MCF 10A (cell line): Measurements from ENCODE around the gene NTRK2. TPM values are rescaled to one million over a fixed set of nuclear protein-coding genes. Genes with fewer than 3 reads are reported as not detected.

Source experiments
- BruUV-seq: library from RNA; stranded (reverse); fragments of 400-500 nt; replicated peaks from 2 replicates; lab custom pipeline; 2021; lab: Mats Ljungman, UMichigan
- CTCF ChIA-PET: fragments of 300-600 bp; sonication (Branson Sonifier 250); formaldehyde crosslinking; extraction: SDS; loops from one replicate; lab custom pipeline; 2021; ENCODE audit warnings: antibody characterized with exemption, inconsistent platforms; lab: Yijun Ruan, JAX
- POLR2A ChIA-PET: fragments of 300-600, 350-650 bp; sonication (Branson Sonifier 250); formaldehyde crosslinking; extraction: SDS; loops from one replicate; lab custom pipeline; 2020; ENCODE audit warnings: antibody characterized with exemption, inconsistent platforms; lab: Yijun Ruan, JAX
- DNase-seq: peaks from one replicate; pipeline ENCODE4 v3.0.0-alpha.2; 2018; ENCODE audit not compliant: unreplicated experiment
- H3K27ac Mint-ChIP-seq: one replicate; pipeline ENCODE4 v1.8.0; 2022; ENCODE audit warnings: mild to moderate bottlenecking, low read depth, mixed read lengths; ENCODE audit not compliant: unreplicated experiment
- H3K27me3 Mint-ChIP-seq: one replicate; pipeline ENCODE4 v1.8.0; 2022; ENCODE audit warnings: mixed read lengths; ENCODE audit not compliant: insufficient read depth, unreplicated experiment
- H3K36me3 Mint-ChIP-seq: one replicate; pipeline ENCODE4 v1.8.0; 2022; ENCODE audit warnings: mild to moderate bottlenecking, moderate library complexity, mixed read lengths; ENCODE audit not compliant: insufficient read depth, unreplicated experiment
- H3K4me1 Mint-ChIP-seq: one replicate; pipeline ENCODE4 v1.8.0; 2022; ENCODE audit warnings: mixed read lengths; ENCODE audit not compliant: insufficient read depth, unreplicated experiment
- H3K4me3 Mint-ChIP-seq: one replicate; pipeline ENCODE4 v1.8.0; 2022; ENCODE audit warnings: mild to moderate bottlenecking, moderate library complexity, mixed read lengths; ENCODE audit not compliant: unreplicated experiment
- H3K9me3 Mint-ChIP-seq: one replicate; pipeline ENCODE4 v1.8.0; 2022; ENCODE audit warnings: mixed read lengths; ENCODE audit not compliant: unreplicated experiment
- intact Hi-C: fragments of 100-400 bp; cut with micrococcal nuclease; formaldehyde crosslinking; loops from 2 replicates; pipeline ENCODE4 v1.14.1; 2022
- total RNA-seq: library from RNA; stranded (reverse); gene quantifications from 2 replicates; pipeline ENCODE4 v1.2.3, GENCODE V29; 2022
- TF ChIP-seq, protein P1 (sequence below): fragments of 200-600 bp; IDR thresholded peaks from one replicate; pipeline ENCODE4 v1.8.0; 2022; ENCODE audit warnings: antibody characterized with exemption, mild to moderate bottlenecking; ENCODE audit not compliant: unreplicated experiment

The NTRK2 gene
- total RNA-seq, 1 experiment from 2014 or later, result not detected

DNA sequence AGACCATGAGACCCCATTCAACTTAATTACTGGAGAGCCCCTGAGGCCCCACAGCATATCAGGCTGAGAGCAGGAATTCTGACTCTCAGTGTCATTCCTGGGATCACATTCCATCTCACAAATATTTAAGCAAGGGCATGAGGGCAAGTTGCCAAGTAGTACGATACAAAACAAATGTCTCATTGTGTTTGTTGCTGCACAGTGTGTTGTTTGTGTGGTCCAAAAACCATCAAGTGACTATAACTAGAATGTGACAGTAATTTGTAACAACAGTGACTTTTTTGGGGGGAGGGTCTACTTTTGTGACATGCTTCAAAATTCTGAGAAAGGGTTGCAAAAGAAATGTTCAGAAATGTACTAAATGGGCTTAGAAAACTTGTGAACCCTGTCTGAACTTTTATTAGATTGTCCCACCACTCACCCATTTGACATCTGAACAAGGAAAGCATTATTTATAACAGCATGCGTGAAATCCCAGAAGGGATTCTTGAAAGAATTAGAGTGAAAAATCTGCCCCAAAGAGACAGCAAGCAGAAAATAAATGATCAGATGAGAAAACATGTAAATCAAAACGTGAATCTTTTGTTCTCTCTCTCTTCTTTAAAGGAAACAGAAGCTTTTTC, 347.0 kb downstream of the NTRK2 start:
- no peak overlapping the region for H3K4me3 Mint-ChIP-seq
- no TSS peak for BruUV-seq

DNA sequence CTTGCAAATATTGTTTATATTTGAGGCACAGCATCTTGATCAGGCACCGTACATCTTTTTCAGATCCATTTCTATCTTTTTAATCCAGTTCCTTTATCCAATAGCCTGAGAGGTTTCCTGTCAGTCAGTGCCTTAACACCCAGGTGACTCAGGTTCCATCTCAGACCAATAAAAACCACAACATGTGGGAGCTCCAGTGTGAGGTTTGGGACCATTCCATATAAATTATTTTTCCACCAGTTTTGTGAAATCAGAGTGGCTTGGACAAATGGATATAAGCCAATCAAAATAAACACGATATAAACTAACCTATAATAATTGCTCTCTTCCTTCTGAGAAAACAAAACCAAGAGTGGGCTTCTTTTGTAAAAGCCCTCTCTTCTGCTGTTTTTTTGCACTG, 351.3 kb downstream of the NTRK2 start:
- Mint-ChIP-seq H3K36me3 (no peaks in the 10 kb centered on the region), H3K27me3 (peaks cover 39% of the 10 kb centered on the region), H3K27ac (no peak overlapping the region), H3K4me1 (peaks cover 6% of the 10 kb centered on the region), H3K9me3 (no peaks in the 10 kb centered on the region), H3K4me3 (no peak overlapping the region)
- ChIA-PET CTCF (no interaction called here), POLR2A (no interaction called here)
- intact Hi-C loops, result no loop called here
- DNase-seq, result peak; percentile 43
- TF ChIP-seq, protein P1, sequence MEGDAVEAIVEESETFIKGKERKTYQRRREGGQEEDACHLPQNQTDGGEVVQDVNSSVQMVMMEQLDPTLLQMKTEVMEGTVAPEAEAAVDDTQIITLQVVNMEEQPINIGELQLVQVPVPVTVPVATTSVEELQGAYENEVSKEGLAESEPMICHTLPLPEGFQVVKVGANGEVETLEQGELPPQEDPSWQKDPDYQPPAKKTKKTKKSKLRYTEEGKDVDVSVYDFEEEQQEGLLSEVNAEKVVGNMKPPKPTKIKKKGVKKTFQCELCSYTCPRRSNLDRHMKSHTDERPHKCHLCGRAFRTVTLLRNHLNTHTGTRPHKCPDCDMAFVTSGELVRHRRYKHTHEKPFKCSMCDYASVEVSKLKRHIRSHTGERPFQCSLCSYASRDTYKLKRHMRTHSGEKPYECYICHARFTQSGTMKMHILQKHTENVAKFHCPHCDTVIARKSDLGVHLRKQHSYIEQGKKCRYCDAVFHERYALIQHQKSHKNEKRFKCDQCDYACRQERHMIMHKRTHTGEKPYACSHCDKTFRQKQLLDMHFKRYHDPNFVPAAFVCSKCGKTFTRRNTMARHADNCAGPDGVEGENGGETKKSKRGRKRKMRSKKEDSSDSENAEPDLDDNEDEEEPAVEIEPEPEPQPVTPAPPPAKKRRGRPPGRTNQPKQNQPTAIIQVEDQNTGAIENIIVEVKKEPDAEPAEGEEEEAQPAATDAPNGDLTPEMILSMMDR, result no peak
- BruUV-seq, result no TSS peak

More for the DNA sequence above, 347.0 kb downstream of the NTRK2 start:
- Mint-ChIP-seq H3K27me3 (peaks cover 58% of the 10 kb centered on the region), H3K4me1 (peaks cover 6% of the 10 kb centered on the region), H3K36me3 (no peaks in the 10 kb centered on the region), H3K27ac (no peak overlapping the region), H3K9me3 (no peaks in the 10 kb centered on the region)
- ChIA-PET CTCF (no interaction called here), POLR2A (no interaction called here)
- intact Hi-C loops, result no loop called here
- TF ChIP-seq, protein P1, result no peak
- DNase-seq, result no peak

DNA sequence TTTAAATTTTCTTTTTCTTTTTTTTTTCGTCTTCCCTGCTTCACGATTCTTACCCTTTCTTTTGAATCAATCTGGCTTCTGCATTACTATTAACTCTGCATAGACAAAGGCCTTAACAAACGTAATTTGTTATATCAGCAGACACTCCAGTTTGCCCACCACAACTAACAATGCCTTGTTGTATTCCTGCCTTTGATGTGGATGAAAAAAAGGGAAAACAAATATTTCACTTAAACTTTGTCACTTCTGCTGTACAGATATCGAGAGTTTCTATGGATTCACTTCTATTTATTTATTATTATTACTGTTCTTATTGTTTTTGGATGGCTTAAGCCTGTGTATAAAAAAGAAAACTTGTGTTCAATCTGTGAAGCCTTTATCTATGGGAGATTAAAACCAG, 352.2 kb downstream of the NTRK2 start:
- H3K9me3 Mint-ChIP-seq, result no peaks in the 10 kb centered on the region
- peaks cover 30% of the 10 kb centered on the region for H3K27me3 Mint-ChIP-seq
- no TSS peak for BruUV-seq
- POLR2A ChIA-PET, result no interaction called here
- CTCF ChIA-PET, result no interaction called here
- intact Hi-C loops, result no loop called here
- TF ChIP-seq, protein P1, result no peak
- no peaks in the 10 kb centered on the region for H3K36me3 Mint-ChIP-seq
- H3K4me3 Mint-ChIP-seq, result no peak overlapping the region
- H3K27ac Mint-ChIP-seq, result no peak overlapping the region
- H3K4me1 Mint-ChIP-seq, result peaks cover 6% of the 10 kb centered on the region
- DNase-seq, result no peak

DNA sequence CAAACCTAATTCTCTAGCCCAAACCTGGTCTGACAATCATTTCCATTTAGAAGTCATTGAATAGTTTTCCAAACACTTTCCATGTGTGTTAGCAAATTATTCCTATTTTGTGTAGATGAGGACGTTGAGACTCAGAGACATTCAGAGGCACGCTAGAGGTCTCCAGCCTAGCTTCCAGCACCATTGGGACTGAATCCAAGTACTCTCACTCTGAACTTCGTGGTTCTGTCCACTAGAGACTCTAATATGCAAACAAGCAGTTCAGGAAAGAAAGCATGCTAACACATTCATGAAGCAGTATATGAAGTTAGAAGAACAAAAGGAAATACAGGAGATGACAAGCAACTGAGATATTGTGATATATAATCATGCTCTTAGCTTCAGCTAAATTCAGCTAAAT, 354.8 kb downstream of the NTRK2 start:
- H3K4me3 Mint-ChIP-seq, result no peak overlapping the region
- POLR2A ChIA-PET, result no interaction called here
- no TSS peak for BruUV-seq
- no peak for DNase-seq
- no peaks in the 10 kb centered on the region for H3K36me3 Mint-ChIP-seq
- CTCF ChIA-PET, result interaction anchor here (0.7 kb wide), 1 partner anchor 58 kb away, joined by 3 read pairs; no protein-coding TSS in a partner anchor
- no peak overlapping the region for H3K27ac Mint-ChIP-seq
- H3K4me1 Mint-ChIP-seq, result peaks cover 6% of the 10 kb centered on the region
- TF ChIP-seq, protein P1, result no peak
- intact Hi-C loops, result no loop called here
- H3K9me3 Mint-ChIP-seq, result no peaks in the 10 kb centered on the region
- peaks cover 3% of the 10 kb centered on the region for H3K27me3 Mint-ChIP-seq
